ENCODE data around the gene CCDC92B. TPM values are rescaled to one million over a fixed set of nuclear protein-coding genes. Genes with fewer than 3 reads are reported as not detected.
A peak's percentile ranks its signal among the peaks of the same experiment; 100 is the strongest.

CCDC92B gene
- total RNA-seq, 1 experiment from 2014 or later = 15.2 TPM

GRCh38 chr17:2697611-2698162 is 51.8 kb downstream of the CCDC92B start (continued):
- TF ChIP-seq PRDM15 (CRISPR knock-in tag; IDR thresholded peaks at IDR 0.05) (no peak), TP53 (CRISPR knock-in tag; IDR thresholded peaks at IDR 0.05) (no peak)

GRCh38 chr17:2695961-2696760 is 53.3 kb downstream of the CCDC92B start:
- no peak for TF ChIP-seq FOXP1 (CRISPR knock-in tag; IDR thresholded peaks at IDR 0.05; ENCODE audit: borderline replicate concordance)
- ChIA-PET POLR2A (no interaction called here), CTCF (interaction anchor here (1.2 to 2.3 kb wide), 3 partner anchors 10 to 29 kb away, joined by 3 to 6 read pairs (median 4); no protein-coding TSS in a partner anchor)
- H3K27me3 Mint-ChIP-seq (ENCODE audit: low read depth) = no peaks in the 10 kb centered on the region
- ATAC-seq (no peak), DNase-seq (ENCODE audit: low spot score) (peak; percentile 6)
- no peaks in the 10 kb centered on the region for H3K4me1 Mint-ChIP-seq
- no peaks in the 10 kb centered on the region for H3K9me3 Mint-ChIP-seq
- H3K4me3 Mint-ChIP-seq = no peak overlapping the region
- peaks cover 12% of the 10 kb centered on the region; the same call in 1 of the 2 replicates for H3K36me3 Mint-ChIP-seq
- H3K27ac Mint-ChIP-seq = no peak overlapping the region

GRCh38 chr17:2695243-2695960 is 54.0 kb downstream of the CCDC92B start:
- no peak overlapping the region for H3K27ac Mint-ChIP-seq
- no peaks in the 10 kb centered on the region for H3K27me3 Mint-ChIP-seq (ENCODE audit: low read depth)
- TF ChIP-seq E2F1 (CRISPR knock-in tag; IDR thresholded peaks at IDR 0.05) = no peak
- no peak for TF ChIP-seq ZNF138 (CRISPR knock-in tag; conservative IDR thresholded peaks at IDR 0.05)
- TF ChIP-seq ZNF219 (CRISPR knock-in tag; IDR thresholded peaks at IDR 0.05; ENCODE audit: borderline replicate concordance) = no peak
- no peak for TF ChIP-seq IRF1 (CRISPR knock-in tag; IDR thresholded peaks at IDR 0.05)
- TF ChIP-seq ZNF281 (CRISPR knock-in tag; IDR thresholded peaks at IDR 0.05) = no peak
- no peak for TF ChIP-seq EMX1 (CRISPR knock-in tag; IDR thresholded peaks at IDR 0.05)
- ChIA-PET CTCF (interaction anchor here (1.0 to 2.3 kb wide), 4 partner anchors 11 to 313 kb away, joined by 3 to 6 read pairs (median 4); no protein-coding TSS in a partner anchor), POLR2A (no interaction called here)
- H3K9me3 Mint-ChIP-seq = no peaks in the 10 kb centered on the region
- H3K4me1 Mint-ChIP-seq = no peaks in the 10 kb centered on the region
- peak; percentile 9 for DNase-seq (ENCODE audit: low spot score)
- H3K36me3 Mint-ChIP-seq = peaks cover 12% of the 10 kb centered on the region; the same call in 1 of the 2 replicates
- no peak overlapping the region for H3K4me3 Mint-ChIP-seq
- ATAC-seq = no peak

Measured in WTC11 (cell line).